Choroid plexus epithelial cell (primary cell): ENCODE measurements around the gene CLCNKA.
A peak's percentile ranks its signal among the peaks of the same experiment; 100 is the strongest.

Experiments
- DNase-seq: peaks from one replicate; pipeline ENCODE4 v3.0.0-alpha.2; 2010; ENCODE audit warnings: low read depth
- H3K4me3 ChIP-seq: 2 replicates; pipeline ENCODE4 v1.5.1; 2011; ENCODE audit warnings: low read depth, mild to moderate bottlenecking, control low read depth, low read length, moderate library complexity
- TF ChIP-seq, protein P1 (sequence below): conservative IDR thresholded peaks from 2 replicates; pipeline ENCODE4 v1.5.1; 2011; ENCODE audit warnings: low read depth, mild to moderate bottlenecking, control low read depth, inconsistent platforms, low read length, moderate library complexity

Gene CLCNKA

DNA sequence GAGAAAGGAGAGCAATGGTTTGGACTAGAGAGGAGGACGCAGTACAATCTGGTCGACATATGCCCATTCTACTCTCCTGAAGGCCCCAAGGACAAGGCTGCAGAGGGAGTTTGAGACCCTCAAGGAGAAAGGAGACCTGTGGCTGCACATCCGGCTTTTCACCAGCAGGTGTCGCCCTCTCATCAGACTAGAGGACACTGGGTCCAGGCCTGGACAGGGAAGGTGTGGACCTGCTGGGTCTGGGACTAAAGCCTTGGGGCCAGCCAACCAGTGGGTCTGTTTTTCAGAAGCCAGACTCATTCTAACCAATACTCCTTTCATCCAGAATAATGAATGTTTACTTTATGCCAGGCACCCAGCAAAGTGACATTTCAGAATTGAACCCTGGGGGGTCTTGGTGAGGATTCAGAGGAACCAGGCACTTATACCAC is 12.8 kb upstream of the CLCNKA start:
- peak; percentile 81 for DNase-seq
- TF ChIP-seq, protein P1, sequence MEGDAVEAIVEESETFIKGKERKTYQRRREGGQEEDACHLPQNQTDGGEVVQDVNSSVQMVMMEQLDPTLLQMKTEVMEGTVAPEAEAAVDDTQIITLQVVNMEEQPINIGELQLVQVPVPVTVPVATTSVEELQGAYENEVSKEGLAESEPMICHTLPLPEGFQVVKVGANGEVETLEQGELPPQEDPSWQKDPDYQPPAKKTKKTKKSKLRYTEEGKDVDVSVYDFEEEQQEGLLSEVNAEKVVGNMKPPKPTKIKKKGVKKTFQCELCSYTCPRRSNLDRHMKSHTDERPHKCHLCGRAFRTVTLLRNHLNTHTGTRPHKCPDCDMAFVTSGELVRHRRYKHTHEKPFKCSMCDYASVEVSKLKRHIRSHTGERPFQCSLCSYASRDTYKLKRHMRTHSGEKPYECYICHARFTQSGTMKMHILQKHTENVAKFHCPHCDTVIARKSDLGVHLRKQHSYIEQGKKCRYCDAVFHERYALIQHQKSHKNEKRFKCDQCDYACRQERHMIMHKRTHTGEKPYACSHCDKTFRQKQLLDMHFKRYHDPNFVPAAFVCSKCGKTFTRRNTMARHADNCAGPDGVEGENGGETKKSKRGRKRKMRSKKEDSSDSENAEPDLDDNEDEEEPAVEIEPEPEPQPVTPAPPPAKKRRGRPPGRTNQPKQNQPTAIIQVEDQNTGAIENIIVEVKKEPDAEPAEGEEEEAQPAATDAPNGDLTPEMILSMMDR: peak; percentile 98
- H3K4me3 ChIP-seq: no peak overlapping the region

GRCh38 chr1:16009678-16010077 is 12.2 kb upstream of the CLCNKA start:
- no peak for DNase-seq
- H3K4me3 ChIP-seq: no peak overlapping the region
- TF ChIP-seq, protein P1: no peak

- H3K4me3 ChIP-seq: no peak overlapping the region
- no peak for DNase-seq
- TF ChIP-seq, protein P1: no peak
Measured at GRCh38 chr1:16010837-16011236, 11.0 kb upstream of the CLCNKA start.

DNA sequence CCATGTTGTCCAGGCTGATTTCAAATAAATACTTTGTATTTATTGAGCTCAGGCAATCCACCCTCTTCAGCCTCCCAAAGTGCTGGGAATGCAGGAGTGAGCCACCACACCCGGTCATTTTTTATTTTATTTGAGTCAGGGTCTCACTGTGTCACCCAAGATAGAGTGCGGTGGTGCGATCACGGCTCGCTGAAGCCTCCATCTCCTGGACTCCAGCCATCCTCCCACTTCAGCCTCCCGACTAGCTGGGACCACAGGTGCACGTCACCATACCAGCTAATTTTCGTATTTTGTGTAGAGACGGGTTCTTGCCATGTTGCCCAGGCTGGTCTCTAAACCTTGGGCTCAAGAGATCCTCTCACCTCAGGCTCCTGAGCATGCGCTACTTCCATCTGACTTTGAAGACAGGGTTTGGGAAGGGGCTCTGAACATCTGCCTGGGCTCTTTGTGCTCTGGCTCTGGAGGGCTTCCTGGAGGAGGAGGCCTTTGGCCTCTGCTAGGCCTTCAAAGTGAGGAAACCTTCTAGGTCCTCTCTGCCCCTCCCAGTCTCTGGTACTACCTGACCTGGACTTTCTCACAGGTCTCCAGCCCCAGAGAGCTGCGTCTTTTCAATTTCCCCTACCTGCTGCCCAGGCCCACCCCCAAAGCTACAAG is 9.8 kb upstream of the CLCNKA start:
- TF ChIP-seq, protein P1: no peak
- DNase-seq: no peak
- H3K4me3 ChIP-seq: no peak overlapping the region

- peak; percentile 89 for DNase-seq
- TF ChIP-seq, protein P1: no peak
- peak overlapping the region; percentile 48 for H3K4me3 ChIP-seq
Measured at GRCh38 chr1:16012590-16013219, 9.1 kb upstream of the CLCNKA start.

DNA sequence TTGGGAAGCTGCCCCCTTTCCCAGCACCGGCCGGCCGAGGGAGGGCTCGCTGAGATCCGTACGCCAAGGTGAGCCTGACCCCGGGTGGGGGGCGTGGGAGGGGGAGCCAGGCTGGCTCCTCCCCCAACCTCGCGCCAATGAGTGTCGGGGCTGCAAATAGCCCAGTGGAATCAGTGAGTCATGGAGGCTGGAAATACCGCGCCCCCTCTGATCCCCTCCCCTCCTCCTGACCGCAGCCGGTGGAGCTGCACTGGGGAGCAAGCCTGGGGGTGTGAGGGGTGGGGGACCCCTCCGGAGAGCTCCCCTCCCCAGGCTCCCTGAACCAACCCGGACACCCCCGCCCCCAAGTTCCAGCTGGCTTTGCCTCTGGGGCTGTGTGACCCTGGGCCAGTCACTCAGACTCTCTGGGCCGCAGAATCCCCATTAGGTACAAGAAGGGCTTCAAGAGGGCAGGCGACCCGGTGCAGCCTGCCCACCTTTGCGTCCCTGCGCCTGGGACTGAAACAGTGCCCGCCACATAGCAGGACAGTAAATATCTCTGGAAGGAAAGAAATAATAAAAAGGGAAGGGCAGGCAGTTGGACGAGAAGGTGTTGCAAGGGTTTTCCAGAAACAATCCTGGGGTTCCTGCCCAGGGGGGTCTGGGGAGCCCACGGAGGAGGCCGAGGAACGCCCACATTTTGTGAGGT is 8.5 kb upstream of the CLCNKA start:
- DNase-seq: peak; percentile 89
- TF ChIP-seq, protein P1: no peak
- H3K4me3 ChIP-seq: peak overlapping the region; percentile 48

DNA sequence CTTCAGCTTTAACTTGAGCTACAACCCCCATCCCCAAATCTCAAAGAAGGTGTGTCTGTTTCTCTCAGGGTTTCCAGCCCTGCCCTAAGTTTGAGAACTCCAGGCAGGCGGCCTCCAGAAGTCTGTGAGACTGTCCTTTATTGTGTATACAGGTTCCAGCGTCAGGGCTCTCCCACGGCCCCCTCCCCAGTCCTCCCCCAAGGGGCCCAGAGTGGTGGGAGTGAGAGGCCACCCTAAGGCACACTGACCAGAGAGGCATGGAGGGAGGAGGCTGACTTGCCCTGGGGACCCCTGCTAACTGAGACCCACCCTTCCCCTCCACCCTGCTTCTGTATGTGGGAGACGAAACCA is 8.0 kb upstream of the CLCNKA start:
- no peak overlapping the region for H3K4me3 ChIP-seq
- DNase-seq: no peak
- TF ChIP-seq, protein P1: no peak
